ENCODE data around the gene FBXL15.
A peak's percentile ranks its signal among the peaks of the same experiment; 100 is the strongest.

Gene FBXL15

DNA sequence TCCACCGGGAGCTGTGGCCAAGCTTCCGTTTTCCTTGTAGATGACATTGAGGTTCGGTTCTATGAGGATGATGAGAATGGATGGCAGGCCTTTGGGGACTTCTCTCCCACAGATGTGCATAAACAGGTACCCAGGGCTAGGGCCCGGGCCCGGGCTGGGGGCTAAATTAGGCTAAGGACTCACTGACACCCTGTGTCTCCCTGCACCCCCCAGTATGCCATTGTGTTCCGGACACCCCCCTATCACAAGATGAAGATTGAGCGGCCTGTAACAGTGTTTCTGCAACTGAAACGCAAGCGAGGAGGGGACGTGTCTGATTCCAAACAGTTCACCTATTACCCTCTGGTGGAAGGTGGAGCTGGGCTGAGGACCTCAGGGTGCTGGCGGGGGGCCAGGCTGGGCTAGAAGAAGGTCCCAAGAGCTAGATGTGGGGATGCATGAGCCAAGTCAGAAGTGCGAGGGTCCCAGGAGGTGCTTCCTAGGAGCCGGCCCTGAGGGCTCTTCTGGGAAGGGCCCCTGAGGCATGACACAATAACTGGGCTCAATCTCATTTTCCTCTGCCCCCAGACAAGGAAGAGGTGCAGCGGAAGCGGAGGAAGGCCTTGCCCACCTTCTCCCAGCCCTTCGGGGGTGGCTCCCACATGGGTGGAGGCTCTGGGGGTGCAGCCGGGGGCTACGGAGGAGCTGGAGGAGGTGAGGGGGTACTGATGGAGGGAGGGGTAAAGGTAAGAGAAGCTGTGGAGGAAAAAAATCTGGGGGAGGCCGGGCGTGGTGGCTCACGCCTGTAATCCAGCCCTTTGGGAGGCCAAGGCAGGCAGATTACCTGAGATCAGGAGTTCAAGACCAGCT lies 22.2 kb upstream of the FBXL15 start:
- FAIRE-seq (no peak), DNase-seq (ENCODE audit: insufficient read length, low spot score) (no peak)
- TF ChIP-seq, protein P1, sequence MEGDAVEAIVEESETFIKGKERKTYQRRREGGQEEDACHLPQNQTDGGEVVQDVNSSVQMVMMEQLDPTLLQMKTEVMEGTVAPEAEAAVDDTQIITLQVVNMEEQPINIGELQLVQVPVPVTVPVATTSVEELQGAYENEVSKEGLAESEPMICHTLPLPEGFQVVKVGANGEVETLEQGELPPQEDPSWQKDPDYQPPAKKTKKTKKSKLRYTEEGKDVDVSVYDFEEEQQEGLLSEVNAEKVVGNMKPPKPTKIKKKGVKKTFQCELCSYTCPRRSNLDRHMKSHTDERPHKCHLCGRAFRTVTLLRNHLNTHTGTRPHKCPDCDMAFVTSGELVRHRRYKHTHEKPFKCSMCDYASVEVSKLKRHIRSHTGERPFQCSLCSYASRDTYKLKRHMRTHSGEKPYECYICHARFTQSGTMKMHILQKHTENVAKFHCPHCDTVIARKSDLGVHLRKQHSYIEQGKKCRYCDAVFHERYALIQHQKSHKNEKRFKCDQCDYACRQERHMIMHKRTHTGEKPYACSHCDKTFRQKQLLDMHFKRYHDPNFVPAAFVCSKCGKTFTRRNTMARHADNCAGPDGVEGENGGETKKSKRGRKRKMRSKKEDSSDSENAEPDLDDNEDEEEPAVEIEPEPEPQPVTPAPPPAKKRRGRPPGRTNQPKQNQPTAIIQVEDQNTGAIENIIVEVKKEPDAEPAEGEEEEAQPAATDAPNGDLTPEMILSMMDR (IDR thresholded peaks at IDR 0.05; ENCODE audit: insufficient read depth, missing control alignments) = no peak

DNA sequence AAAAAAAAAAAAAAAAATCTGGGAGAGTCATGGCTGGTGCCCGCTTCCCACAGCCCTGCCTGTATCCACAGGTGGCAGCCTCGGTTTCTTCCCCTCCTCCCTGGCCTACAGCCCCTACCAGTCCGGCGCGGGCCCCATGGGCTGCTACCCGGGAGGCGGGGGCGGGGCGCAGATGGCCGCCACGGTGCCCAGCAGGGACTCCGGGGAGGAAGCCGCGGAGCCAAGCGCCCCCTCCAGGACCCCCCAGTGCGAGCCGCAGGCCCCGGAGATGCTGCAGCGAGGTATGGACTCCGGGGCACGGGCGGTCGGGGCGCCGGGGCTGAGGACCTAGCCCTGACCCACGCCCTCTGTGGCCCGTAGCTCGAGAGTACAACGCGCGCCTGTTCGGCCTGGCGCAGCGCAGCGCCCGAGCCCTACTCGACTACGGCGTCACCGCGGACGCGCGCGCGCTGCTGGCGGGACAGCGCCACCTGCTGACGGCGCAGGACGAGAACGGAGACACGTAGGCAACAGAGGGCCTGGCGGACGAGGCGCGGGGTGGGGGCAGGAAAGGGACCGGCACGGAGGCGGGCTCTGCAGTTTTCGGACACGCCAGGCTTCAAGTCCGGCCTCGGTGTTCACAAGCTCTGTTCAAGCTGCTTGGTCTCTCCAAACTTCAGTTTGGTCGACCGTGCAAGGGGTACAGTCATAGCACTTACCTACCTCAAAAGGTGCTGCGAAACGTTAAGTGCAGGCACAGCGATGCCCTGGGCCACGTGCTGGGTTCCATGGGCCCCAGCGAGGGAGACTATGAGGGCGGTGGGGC lies 21.2 kb upstream of the FBXL15 start:
- DNase-seq (ENCODE audit: insufficient read length, low spot score) (peak; percentile 96), FAIRE-seq (no peak)
- TF ChIP-seq, protein P1 (IDR thresholded peaks at IDR 0.05; ENCODE audit: insufficient read depth, missing control alignments) = peak; percentile 95

DNA sequence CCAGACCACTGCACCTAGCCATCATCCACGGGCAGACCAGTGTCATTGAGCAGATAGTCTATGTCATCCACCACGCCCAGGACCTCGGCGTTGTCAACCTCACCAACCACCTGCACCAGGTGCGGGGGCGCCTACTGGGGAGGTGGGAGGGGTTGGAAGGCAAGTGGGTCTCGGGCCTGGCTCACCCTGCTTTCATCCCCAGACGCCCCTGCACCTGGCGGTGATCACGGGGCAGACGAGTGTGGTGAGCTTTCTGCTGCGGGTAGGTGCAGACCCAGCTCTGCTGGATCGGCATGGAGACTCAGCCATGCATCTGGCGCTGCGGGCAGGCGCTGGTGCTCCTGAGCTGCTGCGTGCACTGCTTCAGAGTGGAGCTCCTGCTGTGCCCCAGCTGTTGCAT lies 20.6 kb upstream of the FBXL15 start:
- FAIRE-seq = no peak
- TF ChIP-seq, protein P1 (IDR thresholded peaks at IDR 0.05; ENCODE audit: insufficient read depth, missing control alignments) = no peak
- DNase-seq (ENCODE audit: insufficient read length, low spot score) = no peak

DNA sequence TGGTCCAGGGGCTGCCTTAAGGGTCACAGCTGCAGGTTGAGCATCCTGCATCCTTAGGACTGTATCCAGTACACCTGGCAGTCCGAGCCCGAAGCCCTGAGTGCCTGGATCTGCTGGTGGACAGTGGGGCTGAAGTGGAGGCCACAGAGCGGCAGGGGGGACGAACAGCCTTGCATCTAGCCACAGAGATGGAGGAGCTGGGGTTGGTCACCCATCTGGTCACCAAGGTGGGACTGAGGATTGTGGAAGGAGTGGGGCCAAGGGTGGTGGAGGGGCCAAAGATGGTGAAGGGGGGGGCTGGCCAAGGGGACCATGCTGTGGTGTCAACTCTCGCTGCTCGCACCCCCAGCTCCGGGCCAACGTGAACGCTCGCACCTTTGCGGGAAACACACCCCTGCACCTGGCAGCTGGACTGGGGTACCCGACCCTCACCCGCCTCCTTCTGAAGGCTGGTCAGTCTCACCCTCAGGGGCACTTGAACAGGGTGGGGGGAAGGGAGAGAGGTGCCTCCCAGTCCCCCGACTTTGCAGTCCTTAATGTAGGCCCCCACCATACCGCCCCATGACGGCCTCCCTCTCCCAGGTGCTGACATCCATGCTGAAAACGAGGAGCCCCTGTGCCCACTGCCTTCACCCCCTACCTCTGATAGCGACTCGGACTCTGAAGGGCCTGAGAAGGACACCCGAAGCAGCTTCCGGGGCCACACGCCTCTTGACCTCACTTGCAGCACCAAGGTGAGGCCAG lies 19.9 kb upstream of the FBXL15 start:
- DNase-seq (ENCODE audit: insufficient read length, low spot score) (no peak), FAIRE-seq (no peak)
- TF ChIP-seq, protein P1 (IDR thresholded peaks at IDR 0.05; ENCODE audit: insufficient read depth, missing control alignments) = no peak

DNA sequence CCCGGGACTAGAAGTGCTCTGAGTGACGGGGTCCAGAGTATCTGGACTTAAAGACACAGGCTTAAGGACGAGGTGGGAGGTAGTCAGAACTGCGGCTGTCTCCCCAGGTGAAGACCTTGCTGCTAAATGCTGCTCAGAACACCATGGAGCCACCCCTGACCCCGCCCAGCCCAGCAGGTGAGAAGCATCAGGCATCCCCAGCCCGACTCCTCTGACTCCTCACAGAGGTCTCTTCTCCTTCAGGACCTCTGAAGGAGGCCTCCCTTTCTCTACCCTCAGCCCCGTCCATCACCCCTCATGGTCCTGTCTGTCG lies 19.3 kb upstream of the FBXL15 start:
- DNase-seq (ENCODE audit: insufficient read length, low spot score) = no peak
- TF ChIP-seq, protein P1 (IDR thresholded peaks at IDR 0.05; ENCODE audit: insufficient read depth, missing control alignments) = no peak
- no peak for FAIRE-seq

DNA sequence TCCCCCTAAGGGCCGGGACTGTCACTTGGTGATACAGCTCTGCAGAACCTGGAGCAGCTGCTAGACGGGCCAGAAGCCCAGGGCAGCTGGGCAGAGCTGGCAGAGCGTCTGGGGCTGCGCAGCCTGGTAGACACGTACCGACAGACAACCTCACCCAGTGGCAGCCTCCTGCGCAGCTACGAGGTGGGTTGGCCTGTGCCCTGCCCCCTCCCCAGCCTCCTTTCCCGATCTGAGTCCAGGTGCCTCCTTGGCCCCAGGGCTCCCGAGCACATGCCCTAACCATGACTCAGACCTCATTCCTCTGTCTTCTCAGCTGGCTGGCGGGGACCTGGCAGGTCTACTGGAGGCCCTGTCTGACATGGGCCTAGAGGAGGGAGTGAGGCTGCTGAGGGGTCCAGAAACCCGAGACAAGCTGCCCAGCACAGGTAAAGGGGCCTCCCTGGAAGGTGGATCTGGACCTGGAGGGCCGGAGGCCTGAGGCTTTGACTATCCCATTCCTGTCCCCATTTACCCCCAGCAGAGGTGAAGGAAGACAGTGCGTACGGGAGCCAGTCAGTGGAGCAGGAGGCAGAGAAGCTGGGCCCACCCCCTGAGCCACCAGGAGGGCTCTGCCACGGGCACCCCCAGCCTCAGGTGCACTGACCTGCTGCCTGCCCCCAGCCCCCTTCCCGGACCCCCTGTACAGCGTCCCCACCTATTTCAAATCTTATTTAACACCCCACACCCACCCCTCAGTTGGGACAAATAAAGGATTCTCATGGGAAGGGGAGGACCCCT lies 18.7 kb upstream of the FBXL15 start:
- no peak for DNase-seq (ENCODE audit: insufficient read length, low spot score)
- FAIRE-seq = no peak

More for the DNA sequence above, 18.7 kb upstream of the FBXL15 start:
- TF ChIP-seq, protein P1 (IDR thresholded peaks at IDR 0.05; ENCODE audit: insufficient read depth, missing control alignments) = no peak

Measured in D721Med (cell line).